ENCODE data around the gene ANKRD9. TPM values are rescaled to one million over a fixed set of nuclear protein-coding genes. Genes with fewer than 3 reads are reported as not detected.

The ANKRD9 gene
- total RNA-seq, 3 donors from 2014 or later = 75.6 to 100 (median 84.7) TPM

- DNase-seq = peak in 2 of 3 donors; percentile 17
- peaks cover 15% of the 10 kb centered on the region for H3K4me1 ChIP-seq (ENCODE audit: low read depth)
- H3K4me3 ChIP-seq = no peak overlapping the region
- ATAC-seq = no peak
- intact Hi-C loops (cut with DNase I, micrococcal nuclease) = no loop called here
- no peaks in the 10 kb centered on the region for H3K36me3 ChIP-seq (ENCODE audit: low read depth)
- H3K9me3 ChIP-seq = no peaks in the 10 kb centered on the region
- TF ChIP-seq, protein P1, sequence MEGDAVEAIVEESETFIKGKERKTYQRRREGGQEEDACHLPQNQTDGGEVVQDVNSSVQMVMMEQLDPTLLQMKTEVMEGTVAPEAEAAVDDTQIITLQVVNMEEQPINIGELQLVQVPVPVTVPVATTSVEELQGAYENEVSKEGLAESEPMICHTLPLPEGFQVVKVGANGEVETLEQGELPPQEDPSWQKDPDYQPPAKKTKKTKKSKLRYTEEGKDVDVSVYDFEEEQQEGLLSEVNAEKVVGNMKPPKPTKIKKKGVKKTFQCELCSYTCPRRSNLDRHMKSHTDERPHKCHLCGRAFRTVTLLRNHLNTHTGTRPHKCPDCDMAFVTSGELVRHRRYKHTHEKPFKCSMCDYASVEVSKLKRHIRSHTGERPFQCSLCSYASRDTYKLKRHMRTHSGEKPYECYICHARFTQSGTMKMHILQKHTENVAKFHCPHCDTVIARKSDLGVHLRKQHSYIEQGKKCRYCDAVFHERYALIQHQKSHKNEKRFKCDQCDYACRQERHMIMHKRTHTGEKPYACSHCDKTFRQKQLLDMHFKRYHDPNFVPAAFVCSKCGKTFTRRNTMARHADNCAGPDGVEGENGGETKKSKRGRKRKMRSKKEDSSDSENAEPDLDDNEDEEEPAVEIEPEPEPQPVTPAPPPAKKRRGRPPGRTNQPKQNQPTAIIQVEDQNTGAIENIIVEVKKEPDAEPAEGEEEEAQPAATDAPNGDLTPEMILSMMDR (IDR thresholded peaks at IDR 0.05) = no peak
Measured at GRCh38 chr14:102464006-102464405, 45.6 kb downstream of the ANKRD9 start.

DNA sequence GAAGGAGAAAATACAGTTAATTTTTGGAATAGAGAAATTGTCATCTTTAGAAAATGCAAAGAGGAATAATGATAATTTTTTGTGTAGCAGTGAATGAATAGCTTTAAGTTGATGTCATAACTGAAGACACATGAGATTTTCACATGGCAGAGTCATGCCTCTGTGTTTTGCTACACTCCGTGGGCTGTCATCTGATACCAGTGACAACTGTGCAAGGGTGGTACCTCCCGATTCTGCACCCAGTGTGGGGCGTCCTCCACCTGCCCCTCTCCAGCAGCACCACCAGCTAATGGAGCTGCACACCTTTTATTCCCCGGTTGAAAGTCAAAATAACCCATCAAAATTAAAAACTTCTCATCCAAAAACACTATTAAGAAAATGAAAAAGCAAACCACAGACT, 47.2 kb downstream of the ANKRD9 start:
- DNase-seq (peak in 1 of 3 donors; percentile 13), ATAC-seq (no peak)
- peaks cover 15% of the 10 kb centered on the region for H3K4me1 ChIP-seq (ENCODE audit: low read depth)
- H3K4me3 ChIP-seq = no peak overlapping the region
- H3K36me3 ChIP-seq (ENCODE audit: low read depth) = no peaks in the 10 kb centered on the region
- TF ChIP-seq, protein P1 (IDR thresholded peaks at IDR 0.05) = no peak
- intact Hi-C loops (cut with DNase I, micrococcal nuclease) = no loop called here
- no peaks in the 10 kb centered on the region for H3K9me3 ChIP-seq

DNA sequence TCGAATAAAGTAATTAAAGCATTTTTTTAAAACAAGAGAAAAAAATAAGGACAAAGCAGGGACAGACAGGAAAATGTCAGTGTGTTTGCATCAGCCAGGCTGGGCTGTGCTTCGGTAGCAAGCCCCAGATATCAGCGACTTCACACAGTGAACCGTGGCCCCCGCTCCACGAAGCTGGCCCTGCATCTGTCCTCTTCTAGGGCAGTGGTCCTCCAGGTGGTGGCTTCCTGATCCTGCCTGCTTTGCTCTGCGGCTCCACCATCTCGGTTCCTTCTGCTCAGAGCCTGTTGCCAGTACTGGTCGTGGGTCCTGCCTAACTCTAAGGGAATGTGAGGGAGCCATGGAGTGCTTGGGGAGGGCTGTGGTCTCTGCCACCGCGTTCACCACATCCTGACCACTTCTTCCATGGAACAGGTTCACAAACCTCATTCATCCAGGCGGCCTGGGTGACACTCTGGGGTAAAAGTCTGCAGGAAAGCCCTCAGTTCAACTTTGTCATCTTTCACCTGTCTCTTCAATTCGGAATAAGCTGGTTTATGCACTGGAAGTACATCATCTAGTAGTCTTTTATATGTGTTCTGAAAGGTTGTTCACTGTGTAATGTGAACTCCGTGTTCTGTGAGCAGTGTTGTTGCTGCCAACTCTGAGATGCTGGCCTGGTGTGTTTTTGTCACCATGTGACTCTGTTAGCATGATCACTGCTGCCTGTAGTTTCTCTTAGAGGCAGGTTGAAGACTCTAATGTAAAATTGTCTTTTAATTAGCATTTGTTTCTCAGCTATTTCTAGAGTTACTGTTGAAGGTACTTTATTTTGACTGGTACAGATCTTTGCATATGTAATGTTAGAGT, 47.9 kb downstream of the ANKRD9 start:
- TF ChIP-seq, protein P1 (IDR thresholded peaks at IDR 0.05) = no peak
- Histone ChIP-seq H3K4me3 (no peak overlapping the region), H3K4me1 (ENCODE audit: low read depth) (peaks cover 15% of the 10 kb centered on the region), H3K36me3 (ENCODE audit: low read depth) (no peaks in the 10 kb centered on the region), H3K9me3 (no peaks in the 10 kb centered on the region)
- peak in 2 of 3 donors; percentile 17 to 25 for DNase-seq
- intact Hi-C loops (cut with DNase I, micrococcal nuclease) = no loop called here
- ATAC-seq = no peak

GRCh38 chr14:102457509-102457908, 52.1 kb downstream of the ANKRD9 start:
- intact Hi-C loops (cut with DNase I, micrococcal nuclease) = no loop called here
- DNase-seq = no peak
- ATAC-seq = no peak
- H3K4me1 ChIP-seq (ENCODE audit: low read depth) = no peaks in the 10 kb centered on the region
- no peak overlapping the region for H3K4me3 ChIP-seq
- no peaks in the 10 kb centered on the region for H3K9me3 ChIP-seq
- H3K36me3 ChIP-seq (ENCODE audit: low read depth) = no peaks in the 10 kb centered on the region
- TF ChIP-seq, protein P1 (IDR thresholded peaks at IDR 0.05) = no peak

DNA sequence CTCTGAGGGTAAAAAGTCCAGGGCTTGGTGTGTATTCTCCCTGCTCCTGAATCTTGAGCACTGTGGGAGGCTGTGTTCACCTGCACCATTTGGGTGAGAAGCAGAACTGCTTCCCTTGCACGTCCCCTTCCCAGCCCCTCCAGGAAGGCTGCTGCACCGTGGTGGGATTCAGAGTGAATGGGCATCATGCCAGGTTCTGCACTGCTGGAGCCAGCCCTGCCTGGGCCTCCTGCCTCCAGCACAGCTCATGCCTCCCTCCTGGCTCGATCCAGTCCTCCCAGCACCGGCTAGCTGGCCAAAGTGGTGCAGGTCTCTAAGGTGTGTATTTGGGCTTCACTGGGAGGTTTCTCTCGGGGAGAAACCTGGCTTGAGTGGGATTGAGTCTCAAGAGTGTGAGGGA, 54.9 kb downstream of the ANKRD9 start:
- Histone ChIP-seq H3K9me3 (no peaks in the 10 kb centered on the region), H3K36me3 (ENCODE audit: low read depth) (peaks cover 3% of the 10 kb centered on the region), H3K4me3 (no peak overlapping the region), H3K4me1 (ENCODE audit: low read depth) (no peaks in the 10 kb centered on the region)
- intact Hi-C loops (cut with DNase I, micrococcal nuclease) = no loop called here
- ATAC-seq (no peak), DNase-seq (peak in 1 of 3 donors; percentile 21)
- TF ChIP-seq, protein P1 (IDR thresholded peaks at IDR 0.05) = no peak
